GM12892 (cell line): ENCODE results near the gene NFIB.

Experiments used
- POLR2A ChIP-seq: IDR thresholded peaks from 2 replicates; pipeline ENCODE4 v1.6.1; 2011; ENCODE audit warnings: low read depth, low read length, control low read depth
- TAF1 ChIP-seq: IDR thresholded peaks from 2 replicates; pipeline ENCODE4 v1.6.1; 2011; ENCODE audit warnings: low read depth, mild to moderate bottlenecking, control low read depth, low read length, borderline replicate concordance

DNA sequence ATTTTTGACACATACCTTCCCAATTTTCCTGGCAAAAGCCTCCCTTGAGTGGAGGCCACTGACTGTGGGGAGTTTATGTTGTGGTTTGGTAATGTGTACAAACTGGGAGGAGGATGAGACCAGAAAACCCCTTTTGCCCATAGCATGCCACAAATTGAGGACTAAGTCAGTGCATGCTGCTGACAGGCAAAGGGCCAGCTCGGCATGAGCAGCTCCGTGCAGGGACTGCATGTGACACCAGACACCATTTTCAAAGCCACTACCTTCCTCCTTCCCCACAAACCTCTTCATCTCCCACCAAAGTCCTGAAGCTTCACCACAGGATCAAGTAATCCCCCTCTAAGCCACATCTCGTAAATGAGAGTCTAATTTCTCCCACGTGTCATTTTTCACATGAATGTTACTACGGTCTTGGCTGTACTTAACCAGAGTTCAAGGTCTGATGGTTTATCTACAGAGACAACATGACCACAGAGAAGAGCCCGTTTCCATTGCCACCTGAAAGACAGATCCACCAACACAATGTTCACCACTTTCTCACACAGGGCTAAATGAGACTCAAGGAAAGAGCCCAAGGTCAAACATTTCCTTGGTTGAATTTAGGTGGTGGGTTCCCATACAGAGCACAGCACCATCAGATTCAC, 106.5 kb downstream of the NFIB start:
- TF ChIP-seq POLR2A, result no peak
- TF ChIP-seq TAF1, result no peak
